Right ventricle myocardium superior (tissue), 1 donor: Measurements from ENCODE around the gene FRMD3. TPM values are rescaled to one million over a fixed set of nuclear protein-coding genes. Genes with fewer than 3 reads are reported as not detected.

Source experiments
- ATAC-seq: fragments of 200-7000 bp; cut with Tn5 transposase; one replicate; pipeline ENCODE4 v1.9.1; 2020; ENCODE audit warnings: mild to moderate bottlenecking; ENCODE audit not compliant: poor library complexity
- DNase-seq: peaks from one replicate; pipeline ENCODE4 v3.0.0-alpha.2; 2020
- intact Hi-C: fragments of 100-400 bp; cut with DNase I; formaldehyde crosslinking; loops from one replicate; pipeline ENCODE4 v1.11.2; 2022
- total RNA-seq: library from RNA; stranded (reverse); fragmentation: NEBNext Ultra II Directional; extraction: Animal tissue kit (Norgen Biotek cat#: 25700); gene quantifications from one replicate; pipeline ENCODE4 v1.2.1, GENCODE V29; 2021
- donor health status: DM: no; HTN: yes; CAD: no; lungs with severe emphysema.

The FRMD3 gene
- total RNA-seq, 1 donor from 2014 or later = 93.2 TPM

DNA sequence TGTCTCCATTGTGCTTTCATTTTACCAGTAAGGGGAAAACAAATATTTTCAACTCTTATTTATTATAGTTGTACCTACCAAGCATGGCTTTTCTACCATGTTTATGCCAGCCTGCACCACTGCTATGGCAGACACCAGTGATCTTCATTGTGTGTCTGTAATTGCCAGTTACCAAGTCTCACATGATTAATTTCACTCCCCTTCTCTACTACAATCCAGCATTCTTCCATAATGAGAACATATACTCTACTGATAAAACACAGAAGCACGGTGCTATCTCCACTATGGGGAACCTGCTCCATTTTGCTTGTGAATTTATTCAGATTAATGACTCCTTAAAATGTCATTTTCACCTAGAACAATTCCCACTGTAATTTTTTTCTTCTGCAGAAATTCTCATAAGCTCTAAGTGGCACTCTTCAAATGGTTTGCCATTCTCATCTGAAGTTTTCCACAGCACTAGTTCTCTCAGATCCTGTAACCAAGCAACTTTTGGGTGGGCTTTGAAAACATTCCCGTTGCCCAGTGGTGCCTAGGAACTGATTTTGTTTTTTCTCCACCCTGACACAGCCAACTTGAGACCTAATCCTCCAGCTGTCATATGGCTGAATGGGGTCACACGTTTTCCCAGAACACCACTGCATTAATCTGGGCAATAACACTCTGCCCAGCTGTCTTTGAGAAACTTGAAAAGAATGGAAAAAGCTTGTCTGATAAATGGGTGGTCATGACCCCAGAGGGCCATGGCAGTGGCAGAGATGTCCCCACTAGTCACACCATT, 252.6 kb downstream of the FRMD3 start:
- DNase-seq (no peak), ATAC-seq (no peak)
- intact Hi-C loops = no loop called here

- DNase-seq (no peak), ATAC-seq (no peak)
- intact Hi-C loops = no loop called here
These were observed 253.5 kb downstream of the FRMD3 start for GRCh38 chr9:83284746-83285145.

DNA sequence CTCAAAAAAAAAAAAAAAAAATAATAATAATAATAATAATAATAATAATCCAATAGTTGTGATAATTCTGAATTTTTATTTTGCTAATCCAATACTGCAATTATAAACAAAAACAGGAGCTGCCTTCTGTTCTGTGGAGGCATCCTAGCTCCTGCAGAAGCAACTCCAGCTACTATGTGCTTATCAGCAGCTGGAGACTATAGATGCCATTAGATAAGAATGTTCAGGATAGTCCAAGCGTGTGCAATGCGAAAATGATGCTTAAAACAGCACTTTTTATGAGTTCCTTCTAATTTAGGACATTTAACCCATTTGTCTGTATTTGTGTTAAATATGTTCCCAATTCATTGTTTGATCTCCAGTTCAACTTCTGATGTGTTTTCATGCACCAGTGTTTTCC, 254.7 kb downstream of the FRMD3 start:
- ATAC-seq = no peak
- intact Hi-C loops = no loop called here
- no peak for DNase-seq

- no peak for DNase-seq
- intact Hi-C loops = no loop called here
- ATAC-seq = peak; percentile 83
These were observed 256.6 kb downstream of the FRMD3 start for GRCh38 chr9:83281306-83282255.

GRCh38 chr9:83280790-83281189, 257.4 kb downstream of the FRMD3 start:
- ATAC-seq (no peak), DNase-seq (no peak)
- intact Hi-C loops = no loop called here

DNA sequence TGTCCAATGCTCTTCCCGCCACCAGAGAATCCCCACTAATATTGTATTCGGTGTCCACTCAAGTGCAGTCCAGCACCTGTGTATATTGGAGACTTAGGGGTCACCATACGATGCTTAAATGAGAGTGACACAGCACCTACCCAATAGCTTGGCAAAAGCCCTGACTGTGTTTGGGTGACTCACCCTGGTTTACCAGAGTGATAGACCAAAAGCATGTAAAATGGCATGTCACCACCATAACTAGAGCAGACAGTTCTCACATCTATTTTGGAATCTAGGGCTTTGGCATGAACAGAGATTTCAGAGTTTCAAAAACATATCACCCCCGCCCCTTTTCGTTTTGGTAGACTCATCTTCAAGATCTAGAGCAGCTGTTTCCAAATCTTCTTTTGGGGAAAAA, 257.9 kb downstream of the FRMD3 start:
- intact Hi-C loops = no loop called here
- no peak for ATAC-seq
- DNase-seq = no peak

- DNase-seq (no peak), ATAC-seq (no peak)
- intact Hi-C loops = loop anchor here (5.0 kb wide), 1 partner anchor 37 kb away; no protein-coding TSS in a partner anchor
These were observed 263.4 kb downstream of the FRMD3 start for GRCh38 chr9:83274787-83275186.

DNA sequence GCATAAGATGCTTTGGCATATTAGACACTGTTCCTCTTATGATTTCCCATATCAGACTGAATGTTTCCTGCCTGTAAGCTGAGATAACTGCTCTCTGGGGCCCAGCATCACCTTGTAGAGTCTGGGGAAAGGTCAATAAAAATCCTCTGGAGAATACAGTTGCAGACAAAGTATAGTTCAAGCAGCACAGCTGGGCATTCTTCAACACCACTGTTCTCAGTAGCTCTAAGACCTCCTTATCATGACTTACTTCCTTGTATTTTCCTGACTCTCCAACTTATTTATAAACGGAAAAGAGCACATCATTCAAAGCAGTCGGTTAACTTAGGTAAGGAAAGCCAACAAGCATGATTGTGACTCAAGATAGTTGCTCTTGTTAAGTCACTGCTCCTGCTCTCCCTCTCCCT, 266.5 kb downstream of the FRMD3 start:
- no peak for DNase-seq
- intact Hi-C loops = loop anchor here (5.0 kb wide), 1 partner anchor 34 kb away; no protein-coding TSS in a partner anchor
- ATAC-seq = no peak

DNA sequence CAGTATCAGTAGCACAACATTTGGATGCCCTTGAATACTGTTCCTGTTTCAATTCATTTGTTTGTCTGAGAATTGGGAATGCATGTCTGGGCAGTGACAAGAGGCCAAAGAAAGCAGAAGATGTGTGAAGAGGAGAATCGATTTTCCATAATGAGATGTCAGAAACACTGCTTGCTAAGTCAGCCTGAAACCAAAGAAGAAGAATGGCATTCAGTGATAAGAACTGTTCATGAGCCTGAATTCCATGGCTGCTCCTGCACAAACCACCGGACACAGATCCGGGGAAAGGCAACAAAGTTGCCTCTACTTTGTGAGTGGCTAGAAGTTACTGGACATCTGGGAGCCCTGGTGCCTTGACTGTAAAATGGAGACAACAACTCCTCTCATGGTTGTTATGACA, 268.1 kb downstream of the FRMD3 start:
- ATAC-seq = no peak
- DNase-seq = no peak
- intact Hi-C loops = loop anchor here (5.0 kb wide), 1 partner anchor 33 kb away; no protein-coding TSS in a partner anchor

- intact Hi-C loops = no loop called here
- ATAC-seq (no peak), DNase-seq (no peak)
These were observed 270.5 kb downstream of the FRMD3 start for GRCh38 chr9:83267741-83268140.

DNA sequence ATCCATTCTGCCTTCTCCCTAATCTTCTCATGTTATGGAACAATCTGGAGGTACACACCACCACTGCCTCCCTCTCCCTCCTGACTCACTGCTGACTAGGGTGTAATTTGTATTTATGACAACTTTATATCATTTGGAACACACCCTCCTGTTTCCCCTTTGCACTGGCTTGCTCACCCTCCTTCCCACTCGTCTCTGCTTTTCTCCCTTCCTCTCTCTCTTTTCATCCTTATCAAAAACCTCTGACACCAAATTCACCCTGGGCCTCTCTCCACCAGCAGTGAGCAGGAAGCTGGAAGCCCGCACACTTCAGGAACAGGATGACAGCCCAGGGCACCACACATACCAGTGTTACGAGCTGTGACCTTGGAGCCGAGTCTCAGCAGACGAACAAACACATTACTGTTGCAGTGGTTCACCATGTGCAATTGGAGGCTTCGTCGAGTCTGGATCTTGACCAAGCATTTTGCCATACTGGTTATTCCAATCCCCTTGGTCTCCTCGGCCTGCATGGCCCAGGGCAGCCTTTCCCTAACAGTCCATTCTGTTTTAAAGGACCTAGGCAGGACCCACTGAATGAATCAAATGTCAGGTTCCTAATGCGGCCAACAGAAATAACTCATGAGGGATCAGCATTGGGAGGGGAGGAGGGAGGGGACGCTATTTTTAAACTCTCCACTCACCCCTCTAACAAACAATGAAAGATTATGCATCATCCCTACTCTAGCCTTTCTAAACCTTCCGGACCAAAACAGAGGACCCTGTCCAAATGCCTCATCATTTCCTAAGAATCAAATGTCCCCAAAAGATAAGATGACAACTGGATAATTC, 271.3 kb downstream of the FRMD3 start:
- intact Hi-C loops = no loop called here
- peak; percentile 68 for DNase-seq
- peak; percentile 92 for ATAC-seq

DNA sequence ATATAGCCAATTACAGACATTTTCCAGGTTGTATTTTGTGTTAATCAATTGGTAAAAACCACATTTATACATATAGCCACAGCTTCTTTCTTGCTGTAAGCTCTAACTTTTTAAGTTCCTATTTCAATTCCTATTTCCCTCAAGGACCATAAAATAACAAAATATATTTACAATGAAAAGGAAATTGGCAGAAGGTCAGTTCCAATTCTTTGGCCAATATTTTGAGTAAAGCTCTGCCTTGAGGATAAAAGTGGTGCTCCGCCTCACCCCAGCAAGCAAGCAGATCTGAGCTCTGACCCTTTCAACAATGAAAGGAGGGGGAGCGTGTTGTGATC, 271.9 kb downstream of the FRMD3 start:
- ATAC-seq (no peak), DNase-seq (no peak)
- intact Hi-C loops = no loop called here

DNA sequence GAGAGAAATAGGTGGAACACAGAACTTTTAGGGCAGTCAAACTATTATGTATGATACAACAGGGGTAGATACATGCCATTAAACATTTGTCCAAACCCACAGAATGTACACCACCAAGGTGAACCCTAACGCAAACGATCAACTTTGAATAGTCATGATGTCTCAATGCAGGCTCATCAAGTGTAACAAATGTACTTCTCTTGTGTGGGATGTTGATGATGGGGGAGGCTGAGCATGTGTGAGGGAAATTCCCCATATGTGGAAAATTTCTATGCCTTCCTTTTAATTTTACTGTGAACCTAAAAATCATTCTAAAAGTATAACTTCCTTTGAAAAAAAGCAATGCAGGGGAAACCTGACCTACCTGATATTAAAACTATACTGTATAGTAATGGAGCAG, 273.9 kb downstream of the FRMD3 start:
- intact Hi-C loops = no loop called here
- DNase-seq (no peak), ATAC-seq (no peak)

- ATAC-seq = no peak
- DNase-seq = no peak
- intact Hi-C loops = no loop called here
These were observed 278.6 kb downstream of the FRMD3 start for GRCh38 chr9:83259558-83259957.

DNA sequence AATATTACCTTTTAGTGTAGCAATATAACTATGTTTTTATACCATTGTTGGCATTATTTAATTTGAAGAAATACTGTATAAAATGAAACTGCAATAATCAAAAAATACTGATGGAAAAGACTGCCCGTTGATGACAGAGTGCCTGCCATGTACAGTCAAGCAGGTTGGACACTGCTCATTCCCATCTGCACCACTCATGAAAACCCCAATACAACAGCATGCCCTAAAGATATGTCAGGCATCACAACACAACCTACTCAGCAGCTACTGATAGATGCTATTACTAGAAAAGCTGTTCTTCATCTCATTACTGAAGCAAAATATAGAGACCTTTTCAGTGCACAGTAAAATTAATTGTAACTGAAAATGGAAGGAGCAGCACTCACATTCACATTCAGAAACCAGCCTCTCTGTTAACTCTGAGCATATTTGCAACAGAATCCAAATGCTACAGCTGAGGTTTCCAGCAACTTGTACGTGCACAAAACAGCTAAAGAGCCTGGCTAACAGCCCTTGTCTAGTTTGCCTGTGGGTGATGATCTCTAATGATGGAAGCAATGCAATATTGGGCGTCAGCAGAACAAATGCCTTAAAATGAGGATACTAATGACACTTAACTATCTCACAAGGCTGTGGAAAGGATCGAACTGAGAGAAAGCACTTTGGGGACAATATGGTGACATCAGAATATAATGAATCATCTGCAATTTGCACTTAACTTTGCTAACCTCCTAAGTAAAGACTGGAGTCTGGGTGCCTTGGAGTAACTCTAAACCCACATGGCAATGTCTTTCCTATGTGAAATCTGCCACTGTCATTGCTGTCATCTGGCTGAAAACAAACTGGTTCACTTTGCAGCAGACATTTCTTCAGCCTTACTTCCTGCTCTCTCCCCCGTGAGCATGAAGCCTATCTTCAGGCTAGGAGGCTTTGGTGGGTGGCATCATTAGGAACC, 280.0 kb downstream of the FRMD3 start:
- ATAC-seq (no peak), DNase-seq (no peak)
- intact Hi-C loops = no loop called here

- DNase-seq = no peak
- no peak for ATAC-seq
- intact Hi-C loops = no loop called here
These were observed 290.5 kb downstream of the FRMD3 start for GRCh38 chr9:83247732-83248131.

GRCh38 chr9:83245979-83246659, 292.1 kb downstream of the FRMD3 start:
- intact Hi-C loops = no loop called here
- DNase-seq (no peak), ATAC-seq (peak; percentile 96)
